H1 (cell line): Measurements from ENCODE around the gene PRKAR1B. TPM values are rescaled to one million over a fixed set of nuclear protein-coding genes. Genes with fewer than 3 reads are reported as not detected.
A peak's percentile ranks its signal among the peaks of the same experiment; 100 is the strongest.

Experiments used
- CTCF ChIA-PET: fragments of 300-600 bp; sonication (Branson Sonifier 250); formaldehyde crosslinking; loops from one replicate; lab custom pipeline; 2021; ENCODE audit not compliant: partially characterized antibody; lab: Charles Lee
- POLR2A ChIA-PET: fragments of 300-600 bp; sonication (Branson Sonifier 250); formaldehyde crosslinking; loops from one replicate; lab custom pipeline; 2021; ENCODE audit warnings: inconsistent platforms; ENCODE audit not compliant: partially characterized antibody; lab: Charles Lee
- DNase-seq, 2 experiments: peaks; one replicate each; pipeline versions ENCODE4 v3.0.0 to v3.0.0-alpha.2; 2010 to 2022; ENCODE audit warnings: low spot score in 2 of 2, low read depth in 1 of 2, mixed read lengths in 1 of 2
- FAIRE-seq: peaks from 2 replicates; lab custom pipeline; 2011; peaks lifted over from hg19 to GRCh38; lab: Jason Lieb, UNC
- H2AFZ ChIP-seq: 2 replicates; pipeline ENCODE4 v1.8.1; 2012; ENCODE audit warnings: low read length, inconsistent platforms
- H2AK5ac ChIP-seq: 2 replicates; pipeline ENCODE4 v1.6.1; 2013; ENCODE audit warnings: low read depth, low read length
- H2BK120ac ChIP-seq: replicated peaks from 2 replicates; pipeline ENCODE3; 2013; ENCODE audit warnings: low read depth, low read length, inconsistent platforms
- H2BK12ac ChIP-seq: 2 replicates; pipeline ENCODE4 v1.6.1; 2013; ENCODE audit warnings: low read depth, low read length
- H2BK15ac ChIP-seq: 2 replicates; pipeline ENCODE4 v1.6.1; 2013; ENCODE audit warnings: low read length
- H2BK20ac ChIP-seq: 2 replicates; pipeline ENCODE4 v1.6.1; 2013; ENCODE audit warnings: low read length
- H2BK5ac ChIP-seq: 2 replicates; pipeline ENCODE4 v1.6.1; 2013; ENCODE audit warnings: low read depth, low read length
- H3K14ac ChIP-seq: 2 replicates; pipeline ENCODE4 v1.6.1; 2013; ENCODE audit warnings: inconsistent platforms; ENCODE audit not compliant: insufficient read length
- H3K18ac ChIP-seq: 2 replicates; pipeline ENCODE4 v1.6.1; 2013; ENCODE audit warnings: low read length; ENCODE audit errors: extremely low read depth
- H3K23ac ChIP-seq: 2 replicates; pipeline ENCODE4 v1.6.1; 2013; ENCODE audit warnings: inconsistent platforms; ENCODE audit not compliant: insufficient read length
- H3K23me2 ChIP-seq: 2 replicates; pipeline ENCODE4 v1.6.1; 2013; ENCODE audit warnings: low read depth, low read length
- H3K27ac ChIP-seq: 2 replicates; pipeline ENCODE4 v1.6.1; 2011; ENCODE audit warnings: low read depth, low read length, inconsistent platforms
- H3K27me3 ChIP-seq, 4 experiments: replicated peaks in 1 of 4; 1 replicate in 1 of 4; 2 replicates in 3 of 4; pipeline versions ENCODE4 v1.6.1 to v1.8.1; 2011 to 2013; ENCODE audit warnings: low read length in 3 of 4, mild to moderate bottlenecking in 3 of 4, inconsistent platforms in 2 of 4, mixed read lengths in 2 of 4, moderate library complexity in 1 of 4; ENCODE audit not compliant: control insufficient read depth in 3 of 4, insufficient read depth in 3 of 4; ENCODE audit errors: extremely low read depth in 1 of 4
- H3K36me3 ChIP-seq, 4 experiments: 2 replicates each; pipeline versions ENCODE4 v1.6.1 to v1.8.1; 2011 to 2013; ENCODE audit warnings: mild to moderate bottlenecking in 4 of 4, low read length in 3 of 4, moderate library complexity in 2 of 4, control low read depth in 1 of 4, inconsistent platforms in 1 of 4; ENCODE audit not compliant: insufficient read depth in 4 of 4, control insufficient read depth in 2 of 4
- H3K4ac ChIP-seq: replicated peaks from 2 replicates; pipeline ENCODE3; 2013; ENCODE audit warnings: low read length, low read depth, mixed read lengths, inconsistent platforms; ENCODE audit not compliant: insufficient read length
- H3K4me1 ChIP-seq, 4 experiments: replicated peaks in 1 of 4; 1 replicate in 1 of 4; 2 replicates in 3 of 4; pipeline versions ENCODE4 v1.6.1 to v1.8.1; 2011 to 2013; ENCODE audit warnings: low read length in 3 of 4, inconsistent platforms in 2 of 4, mixed read lengths in 1 of 4; ENCODE audit not compliant: insufficient read depth in 4 of 4, control insufficient read depth in 3 of 4
- H3K4me2 ChIP-seq, 2 experiments: 2 replicates each; pipeline versions ENCODE4 v1.6.1 to v1.8.1; 2011 to 2013; ENCODE audit warnings: low read depth in 2 of 2, low read length in 2 of 2, control low read depth in 1 of 2, inconsistent platforms in 1 of 2, mild to moderate bottlenecking in 1 of 2; ENCODE audit not compliant: insufficient read depth in 1 of 2
- H3K4me3 ChIP-seq, 4 experiments: fragments of 200-600, 300-600 bp in 1 of 4; sonication (generic), shearing (Covaris generic), sonication (Bioruptor Twin) in 1 of 4; 2 replicates each; pipeline versions ENCODE4 v1.5.1 to v1.8.1; 2011 to 2016; ENCODE audit warnings: low read length in 4 of 4, low read depth in 3 of 4, control low read depth in 2 of 4, inconsistent platforms in 2 of 4, mild to moderate bottlenecking in 2 of 4, mixed read lengths in 1 of 4, moderate library complexity in 1 of 4; ENCODE audit not compliant: insufficient read depth in 2 of 4; ENCODE audit errors: extremely low read depth in 1 of 4
- H3K56ac ChIP-seq: replicated peaks from 2 replicates; pipeline ENCODE3; 2013; ENCODE audit warnings: low read depth, mild to moderate bottlenecking, mixed read lengths, low read length, inconsistent platforms; ENCODE audit not compliant: insufficient read length
- H3K79me1 ChIP-seq: 2 replicates; pipeline ENCODE4 v1.6.1; 2013; ENCODE audit warnings: low read depth, low read length, control low read depth
- H3K79me2 ChIP-seq, 2 experiments: 2 replicates each; pipeline versions ENCODE4 v1.6.1 to v1.8.1; 2012 to 2013; ENCODE audit warnings: low read length in 2 of 2, mild to moderate bottlenecking in 2 of 2, inconsistent platforms in 1 of 2; ENCODE audit not compliant: insufficient read depth in 2 of 2, control insufficient read depth in 1 of 2
- H3K9ac ChIP-seq, 4 experiments: replicated peaks in 1 of 4; 1 replicate in 1 of 4; 2 replicates in 3 of 4; pipeline versions ENCODE4 v1.6.1 to v1.8.1; 2011 to 2013; ENCODE audit warnings: low read depth in 3 of 4, low read length in 3 of 4, control low read depth in 2 of 4, mild to moderate bottlenecking in 2 of 4, moderate library complexity in 2 of 4, inconsistent platforms in 1 of 4; ENCODE audit errors: extremely low read depth in 1 of 4
- H3K9me3 ChIP-seq, 2 experiments: 2 replicates each; pipeline versions ENCODE4 v1.6.1 to v1.8.1; 2012 to 2013; ENCODE audit warnings: mild to moderate bottlenecking in 2 of 2, moderate library complexity in 2 of 2, control low read depth in 1 of 2, inconsistent platforms in 1 of 2, low read depth in 1 of 2, low read length in 1 of 2, mixed read lengths in 1 of 2; ENCODE audit not compliant: insufficient read depth in 2 of 2
- H4K20me1 ChIP-seq, 2 experiments: replicated peaks in 1 of 2; 2 replicates each; pipeline versions ENCODE3 to v1.8.1; 2011 to 2013; ENCODE audit warnings: inconsistent platforms in 2 of 2, low read length in 2 of 2, mild to moderate bottlenecking in 1 of 2; ENCODE audit not compliant: insufficient read depth in 2 of 2, control insufficient read depth in 1 of 2
- H4K5ac ChIP-seq: 2 replicates; pipeline ENCODE4 v1.6.1; 2013; ENCODE audit warnings: low read length, low read depth, mixed read lengths, inconsistent platforms; ENCODE audit not compliant: insufficient read length
- H4K8ac ChIP-seq: 2 replicates; pipeline ENCODE4 v1.8.0; 2013; ENCODE audit warnings: mild to moderate bottlenecking, moderate library complexity, low read length, inconsistent platforms; ENCODE audit not compliant: insufficient read depth; ENCODE audit errors: extremely low read depth
- H4K91ac ChIP-seq: replicated peaks from 2 replicates; pipeline ENCODE3; 2013; ENCODE audit warnings: low read length, mixed read lengths, inconsistent platforms; ENCODE audit not compliant: insufficient read length
- CTBP2 ChIP-seq: IDR thresholded peaks from 2 replicates; pipeline ENCODE4 v1.7.0; 2011; ENCODE audit warnings: borderline replicate concordance, mild to moderate bottlenecking, moderate library complexity, mixed read lengths, low read length; ENCODE audit not compliant: insufficient read depth, insufficient read length
- MAX ChIP-seq: IDR thresholded peaks from 2 replicates; pipeline ENCODE4 v1.6.1; 2012; ENCODE audit warnings: inconsistent platforms
- NANOG ChIP-seq: IDR thresholded peaks from 2 replicates; pipeline ENCODE4 v1.6.1; 2011; ENCODE audit warnings: low read length, low read depth, mild to moderate bottlenecking, inconsistent platforms; ENCODE audit not compliant: insufficient read depth, poor library complexity, severe bottlenecking
- RAD21 ChIP-seq, 2 experiments: IDR thresholded peaks in 1 of 2; conservative IDR thresholded peaks in 1 of 2; 2 replicates each; pipeline ENCODE4 v1.6.1; 2011; ENCODE audit warnings: low read depth in 2 of 2, low read length in 2 of 2, improper control_type of control experiment in 1 of 2, inconsistent platforms in 1 of 2, mild to moderate bottlenecking in 1 of 2, moderate library complexity in 1 of 2
- ZNF274 ChIP-seq: IDR thresholded peaks from 2 replicates; pipeline ENCODE4 v1.7.0; 2012; ENCODE audit warnings: low read length, borderline replicate concordance; ENCODE audit errors: extremely low read depth
- WGBS, 2 experiments: shearing (Covaris generic) in 1 of 2; methylation state at CpG; one replicate each; pipeline versions ENCODE4 v1.1.6 to v1.1.7; 2013 to 2015; ENCODE audit warnings: low lambda C conversion rate in 2 of 2, mixed read lengths in 2 of 2, inconsistent platforms in 1 of 2, low coverage in 1 of 2, missing lambda C conversion rate in 1 of 2; ENCODE audit not compliant: insufficient replicate concordance in 2 of 2, insufficient coverage in 1 of 2, insufficient read length in 1 of 2; ENCODE audit errors: extremely low coverage in 1 of 2, missing lambda C conversion rate in 1 of 2; 5-methylcytosine and 5-hydroxymethylcytosine counted together
- polyA plus RNA-seq, 7 experiments: library from polyadenylated mRNA; depleted of rRNA in 3 of 7; stranded (reverse) in 5 of 7; unstranded in 2 of 7; fragments of >200 nt in 5 of 7; fragments of 200-250 nt in 2 of 7; gene quantifications; 1 replicate in 5 of 7; 2 replicates in 1 of 7; 4 replicates in 1 of 7; pipeline versions ENCODE4 v1.2.1 to v1.2.3, GENCODE V29; 2011 to 2013; ENCODE audit warnings: missing spikeins in 2 of 7, mixed read lengths in 2 of 7
- total RNA-seq: library from RNA; stranded (reverse); fragmentation: NEBNext Ultra II Directional; extraction: Animal tissue kit (Norgen Biotek cat#: 25700); gene quantifications from 2 replicates; pipeline ENCODE4 v1.2.1, GENCODE V29; 2021
- TF ChIP-seq, protein P1 (sequence below): IDR thresholded peaks from 2 replicates; pipeline ENCODE4 v1.6.1; 2012; ENCODE audit warnings: inconsistent platforms

PRKAR1B gene
- total and polyA plus RNA-seq, 2 of the 8 experiments (the other 6 are each of a cell fraction or from before 2014, with no cell fraction given), result 12.3 to 55.7 TPM

DNA sequence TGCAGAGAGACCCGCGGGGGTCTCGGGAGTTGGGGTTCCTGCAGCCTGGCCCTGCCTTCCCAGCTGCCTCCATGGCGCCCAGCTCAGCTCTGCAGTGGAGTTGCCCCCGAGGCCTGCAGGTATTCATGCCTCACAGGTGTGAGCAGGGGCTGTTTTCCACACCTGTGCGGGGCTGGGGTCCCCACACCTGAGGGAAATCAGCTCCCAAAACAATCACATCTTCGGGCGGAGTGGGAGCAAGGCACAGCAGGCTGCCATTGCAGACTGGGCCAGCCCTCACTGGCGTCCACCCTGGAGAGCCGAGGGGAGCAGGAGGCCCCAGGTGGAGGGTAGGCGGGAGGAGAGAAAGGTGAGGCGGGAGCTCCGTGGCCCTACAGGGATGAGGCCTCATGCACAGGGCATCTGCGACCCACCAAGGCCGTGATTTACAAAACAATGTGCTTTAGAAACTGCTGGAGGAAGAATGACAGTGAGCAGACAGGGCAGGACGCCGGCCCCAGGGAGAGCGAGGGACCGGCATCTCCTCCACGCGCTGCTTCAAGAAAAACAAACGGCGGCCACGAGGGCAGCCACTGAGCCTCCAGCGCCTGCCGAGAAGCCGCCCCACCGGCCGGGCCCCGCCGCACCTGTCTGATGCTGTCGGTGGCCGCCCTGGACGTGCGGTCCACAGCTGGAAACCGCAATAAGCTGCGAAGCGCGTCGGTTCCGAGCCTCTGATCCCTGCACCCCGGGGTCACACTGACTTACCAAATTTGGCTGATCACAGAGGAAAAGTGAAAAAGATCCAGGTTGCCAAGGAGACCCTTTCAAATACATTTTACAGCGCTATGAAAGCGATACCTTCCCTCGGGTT, 154.4 kb downstream of the PRKAR1B start:
- Histone ChIP-seq H3K23me2 (no peaks in the 10 kb centered on the region), H3K27ac (no peak overlapping the region), H2BK5ac (peak overlapping the region; percentile 44; the same call in 1 of the 2 replicates), H2BK120ac (no peak overlapping the region), H3K79me2 (no peaks in the 10 kb centered on the region), H3K27me3 (no peaks in the 10 kb centered on the region), H2AK5ac (no peak overlapping the region), H3K9ac (no peak overlapping the region), H3K79me1 (no peaks in the 10 kb centered on the region), H3K23ac (no peak overlapping the region), H3K36me3 (no peaks in the 10 kb centered on the region; a peak in 1 of 8 replicates), H3K4me2 (peak overlapping the region in 1 of 2 experiments; percentile 52; a peak in 3 of 4 replicates), H3K14ac (no peak overlapping the region), H2BK15ac (0 out of 2 replicates have a peak overlapping the region, but pooled peaks have one; percentile 61), H3K56ac (no peak overlapping the region), H3K4ac (peak overlapping the region; percentile 94), H3K9me3 (no peaks in the 10 kb centered on the region; a peak in 1 of 4 replicates), H3K4me1 (peaks cover 0 to 19% (median 14%) of the 10 kb centered on the region in 4 experiments; a peak in 6 of 7 replicates), H4K8ac (0 out of 2 replicates have a peak overlapping the region, but pooled peaks have one; percentile 11), H3K18ac (no peak overlapping the region), H2BK20ac (no peak overlapping the region), H4K5ac (peak overlapping the region; percentile 29), H4K20me1 (peaks cover 2 to 3% of the 10 kb centered on the region in 2 experiments), H2BK12ac (peak overlapping the region; percentile 10; the same call in 1 of the 2 replicates), H4K91ac (peak overlapping the region; percentile 82), H3K4me3 (no peak overlapping the region; a peak in 1 of 8 replicates), H2AFZ (no peak overlapping the region)
- TF ChIP-seq CTBP2 (peak; percentile 37), MAX (peak; percentile 85), RAD21 (IDR thresholded peaks at IDR 0.05 in 1 of 2, conservative IDR thresholded peaks at IDR 0.05 in 1 of 2; ENCODE audit: low read depth in 2 of 2, low read length in 2 of 2) (peak in 1 of 2 experiments; percentile 1; a peak in 1 of 4 replicates), ZNF274 (no peak), NANOG (no peak)
- TF ChIP-seq, protein P1, sequence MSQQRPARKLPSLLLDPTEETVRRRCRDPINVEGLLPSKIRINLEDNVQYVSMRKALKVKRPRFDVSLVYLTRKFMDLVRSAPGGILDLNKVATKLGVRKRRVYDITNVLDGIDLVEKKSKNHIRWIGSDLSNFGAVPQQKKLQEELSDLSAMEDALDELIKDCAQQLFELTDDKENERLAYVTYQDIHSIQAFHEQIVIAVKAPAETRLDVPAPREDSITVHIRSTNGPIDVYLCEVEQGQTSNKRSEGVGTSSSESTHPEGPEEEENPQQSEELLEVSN, result peak; percentile 92
- peak; percentile 27 to 73 for DNase-seq
- CTCF ChIA-PET, result interaction anchor here (0.8 to 1.6 kb wide), 6 partner anchors 11 to 251 kb away, joined by 3 to 4 read pairs (median 4); no protein-coding TSS in a partner anchor
- WGBS, 2 experiments, result 45% methylated on average over 43 of the region's 45 CpGs; no CpG with 5 or more reads in 1 of the 2 experiments
- peak; percentile 32 for FAIRE-seq
- POLR2A ChIA-PET, result interaction anchor here (1.3 to 1.6 kb wide), 2 partner anchors 10 to 201 kb away, joined by 3 to 5 read pairs; no protein-coding TSS in a partner anchor
